Measurements from ENCODE around the gene PNMA8A. TPM values are rescaled to one million over a fixed set of nuclear protein-coding genes. Genes with fewer than 3 reads are reported as not detected.

Gene PNMA8A
- total RNA-seq, 4 donors from 2014 or later = 0.28 TPM; not detected in 3

GRCh38 chr19:46472592-46472991 is 1.2 kb upstream of the PNMA8A start:
- TF ChIP-seq, protein P1, sequence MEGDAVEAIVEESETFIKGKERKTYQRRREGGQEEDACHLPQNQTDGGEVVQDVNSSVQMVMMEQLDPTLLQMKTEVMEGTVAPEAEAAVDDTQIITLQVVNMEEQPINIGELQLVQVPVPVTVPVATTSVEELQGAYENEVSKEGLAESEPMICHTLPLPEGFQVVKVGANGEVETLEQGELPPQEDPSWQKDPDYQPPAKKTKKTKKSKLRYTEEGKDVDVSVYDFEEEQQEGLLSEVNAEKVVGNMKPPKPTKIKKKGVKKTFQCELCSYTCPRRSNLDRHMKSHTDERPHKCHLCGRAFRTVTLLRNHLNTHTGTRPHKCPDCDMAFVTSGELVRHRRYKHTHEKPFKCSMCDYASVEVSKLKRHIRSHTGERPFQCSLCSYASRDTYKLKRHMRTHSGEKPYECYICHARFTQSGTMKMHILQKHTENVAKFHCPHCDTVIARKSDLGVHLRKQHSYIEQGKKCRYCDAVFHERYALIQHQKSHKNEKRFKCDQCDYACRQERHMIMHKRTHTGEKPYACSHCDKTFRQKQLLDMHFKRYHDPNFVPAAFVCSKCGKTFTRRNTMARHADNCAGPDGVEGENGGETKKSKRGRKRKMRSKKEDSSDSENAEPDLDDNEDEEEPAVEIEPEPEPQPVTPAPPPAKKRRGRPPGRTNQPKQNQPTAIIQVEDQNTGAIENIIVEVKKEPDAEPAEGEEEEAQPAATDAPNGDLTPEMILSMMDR (IDR thresholded peaks at IDR 0.05) = no peak
- no peak for TF ChIP-seq POLR2A (IDR thresholded peaks at IDR 0.05)
- peaks cover 0 to 4% (median 0%) of the 10 kb centered on the region in 4 donors for H3K4me1 ChIP-seq
- no peaks in the 10 kb centered on the region for H3K9me3 ChIP-seq
- H3K27me3 ChIP-seq = no peaks in the 10 kb centered on the region
- no peaks in the 10 kb centered on the region for H3K36me3 ChIP-seq
- no peak overlapping the region for H3K27ac ChIP-seq
- no peak overlapping the region for H3K4me3 ChIP-seq
- DNase-seq = no peak

- TF ChIP-seq, protein P1 (IDR thresholded peaks at IDR 0.05) = no peak
- TF ChIP-seq POLR2A (IDR thresholded peaks at IDR 0.05) = no peak
- H3K27ac ChIP-seq = peak overlapping the region in 1 of 4 donors; percentile 26
- DNase-seq = no peak
Measured at GRCh38 chr19:46471811-46472543, 614 bp upstream of the PNMA8A start.

DNA sequence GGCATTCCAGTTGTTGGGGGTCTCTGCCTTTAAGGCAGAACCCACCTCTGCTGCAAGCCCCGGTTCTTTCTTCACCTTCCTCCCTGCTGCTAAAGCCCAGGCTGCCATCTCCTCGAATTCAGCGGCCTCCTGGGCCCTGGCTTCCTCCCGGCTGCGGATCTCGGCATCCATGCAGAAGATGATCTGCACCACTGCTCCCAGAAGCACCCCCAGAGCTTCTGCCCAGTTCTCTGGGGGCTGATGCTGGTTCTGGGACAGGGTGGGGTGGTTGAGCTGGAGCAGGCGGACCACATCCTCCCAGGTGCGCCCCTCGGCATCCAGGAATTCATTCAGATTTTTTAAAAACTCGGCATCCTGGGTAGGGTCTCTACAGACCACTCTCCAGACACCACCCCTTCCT is 987 bp downstream of the PNMA8A start:
- TF ChIP-seq, protein P1 (IDR thresholded peaks at IDR 0.05) = no peak
- TF ChIP-seq POLR2A (IDR thresholded peaks at IDR 0.05) = no peak
- no peak overlapping the region for H3K4me3 ChIP-seq

More at GRCh38 chr19:46471811-46472543, 614 bp upstream of the PNMA8A start:
- H3K27me3 ChIP-seq = no peaks in the 10 kb centered on the region
- no peaks in the 10 kb centered on the region for H3K9me3 ChIP-seq
- peaks cover 0 to 4% (median 0%) of the 10 kb centered on the region in 4 donors for H3K4me1 ChIP-seq
- H3K4me3 ChIP-seq = peak overlapping the region in 1 of 4 donors; percentile 32
- no peaks in the 10 kb centered on the region for H3K36me3 ChIP-seq

GRCh38 chr19:46469541-46470185 is 1.7 kb downstream of the PNMA8A start:
- Histone ChIP-seq H3K27ac (no peak overlapping the region), H3K4me1 (peaks cover 0 to 4% (median 0%) of the 10 kb centered on the region in 4 donors), H3K9me3 (no peaks in the 10 kb centered on the region), H3K4me3 (no peak overlapping the region), H3K36me3 (no peaks in the 10 kb centered on the region), H3K27me3 (no peaks in the 10 kb centered on the region)
- TF ChIP-seq, protein P1 (IDR thresholded peaks at IDR 0.05) = no peak
- no peak for TF ChIP-seq POLR2A (IDR thresholded peaks at IDR 0.05)
- no peak for DNase-seq

More for the DNA sequence above, 987 bp downstream of the PNMA8A start:
- DNase-seq = no peak
- Histone ChIP-seq H3K27ac (no peak overlapping the region), H3K9me3 (no peaks in the 10 kb centered on the region), H3K27me3 (no peaks in the 10 kb centered on the region), H3K36me3 (no peaks in the 10 kb centered on the region), H3K4me1 (peaks cover 0 to 4% (median 0%) of the 10 kb centered on the region in 4 donors)

DNA sequence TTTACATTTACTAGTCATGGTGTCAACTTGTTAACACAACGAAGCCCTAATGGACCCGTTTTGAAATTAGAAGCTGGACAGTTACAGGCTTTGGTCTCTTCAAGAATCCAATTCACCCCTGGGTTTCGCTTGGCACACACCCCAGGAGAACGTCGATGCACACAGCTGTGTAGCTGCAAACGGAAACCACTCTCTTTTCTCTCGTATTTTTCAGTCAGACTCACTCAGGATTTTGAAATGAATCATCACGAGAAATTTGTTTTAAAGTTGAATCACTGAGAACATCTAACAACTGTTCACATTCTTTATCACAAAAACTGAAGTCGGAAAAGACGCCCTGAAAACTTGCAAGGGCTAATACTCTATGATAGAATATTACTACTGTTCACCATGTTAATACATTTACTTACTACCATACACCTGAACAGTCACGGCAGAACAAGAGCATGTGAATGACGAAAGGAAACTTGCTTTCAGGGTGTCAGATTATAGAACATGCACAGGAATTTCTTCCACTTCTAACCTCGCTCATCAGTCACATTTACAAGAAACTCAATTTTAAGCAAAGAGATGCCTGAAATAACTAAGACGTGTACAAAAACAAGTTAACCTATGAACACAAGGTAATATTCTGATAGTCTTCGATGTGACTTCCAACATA is 4.7 kb downstream of the PNMA8A start:
- TF ChIP-seq, protein P1 (IDR thresholded peaks at IDR 0.05) = no peak
- no peak for TF ChIP-seq POLR2A (IDR thresholded peaks at IDR 0.05)
- Histone ChIP-seq H3K36me3 (no peaks in the 10 kb centered on the region), H3K27ac (peak overlapping the region in 1 of 4 donors; percentile 50), H3K27me3 (no peaks in the 10 kb centered on the region), H3K9me3 (no peaks in the 10 kb centered on the region), H3K4me3 (no peak overlapping the region), H3K4me1 (peaks cover 0 to 4% (median 0%) of the 10 kb centered on the region in 4 donors)
- no peak for DNase-seq

Data from Peyer's patch (tissue), 4 donors.